RWPE1 (cell line): ENCODE data around the gene KRT222.

Source experiments
- CTCF ChIA-PET: fragments of 350-600 bp; sonication (Branson Sonifier 250); formaldehyde crosslinking; extraction: SDS; loops from one replicate; lab custom pipeline; 2021; lab: Yijun Ruan, JAX
- POLR2A ChIA-PET: fragments of 400-600 bp; formaldehyde crosslinking; extraction: SDS; loops from one replicate; lab custom pipeline; 2020; ENCODE audit warnings: antibody characterized with exemption; ENCODE audit not compliant: low non-redundant PET; lab: Yijun Ruan, JAX
- DNase-seq: peaks from one replicate; pipeline ENCODE4 v3.0.0; 2012; ENCODE audit warnings: low spot score
- H3K27ac ChIP-seq: fragments of 450-650 bp; 2 replicates; pipeline ENCODE4 v1.5.1; 2017
- CTCF ChIP-seq: fragments of 450-650 bp; conservative IDR thresholded peaks from 2 replicates; pipeline ENCODE4 v1.5.1; 2017; ENCODE audit warnings: low read depth, mild to moderate bottlenecking

The KRT222 gene

GRCh38 chr17:40687106-40687505 is 22.1 kb upstream of the KRT222 start:
- POLR2A ChIA-PET, result no interaction called here

GRCh38 chr17:40686192-40686591 is 21.2 kb upstream of the KRT222 start:
- CTCF ChIA-PET, result no interaction called here
- no peak for DNase-seq
- POLR2A ChIA-PET, result no interaction called here
- no peak for TF ChIP-seq CTCF
- no peak overlapping the region for H3K27ac ChIP-seq

More at GRCh38 chr17:40687106-40687505, 22.1 kb upstream of the KRT222 start:
- CTCF ChIA-PET, result no interaction called here
- no peak for DNase-seq
- TF ChIP-seq CTCF, result no peak
- H3K27ac ChIP-seq, result no peak overlapping the region

GRCh38 chr17:40680998-40681397 is 16.0 kb upstream of the KRT222 start:
- ChIA-PET POLR2A (interaction anchor here (0.6 kb wide), 1 partner anchor 589 kb away, joined by 5 read pairs; no protein-coding TSS in a partner anchor), CTCF (interaction anchor here (0.5 kb wide), 1 partner anchor 981 kb away, joined by 5 read pairs; no protein-coding TSS in a partner anchor)
- DNase-seq, result no peak
- H3K27ac ChIP-seq, result no peak overlapping the region
- no peak for TF ChIP-seq CTCF

- ChIA-PET CTCF (interaction anchor here (0.7 kb wide), 2 partner anchors 132 to 307 kb away, joined by 3 to 4 read pairs; no protein-coding TSS in a partner anchor), POLR2A (no interaction called here)
- no peak overlapping the region for H3K27ac ChIP-seq
- TF ChIP-seq CTCF, result no peak
- no peak for DNase-seq
These were observed 14.5 kb upstream of the KRT222 start for GRCh38 chr17:40679523-40679907.

GRCh38 chr17:40678902-40679522 is 14.0 kb upstream of the KRT222 start:
- CTCF ChIA-PET, result interaction anchor here (0.7 kb wide), 2 partner anchors 133 to 306 kb away, joined by 3 to 4 read pairs; no protein-coding TSS in a partner anchor
- no peak overlapping the region for H3K27ac ChIP-seq
- POLR2A ChIA-PET, result no interaction called here
- TF ChIP-seq CTCF, result no peak
- no peak for DNase-seq

- CTCF ChIA-PET, result interaction anchor here (0.6 to 0.7 kb wide), 2 partner anchors 25 to 343 kb away, joined by 3 to 5 read pairs; no protein-coding TSS in a partner anchor
- no peak for TF ChIP-seq CTCF
- POLR2A ChIA-PET, result no interaction called here
- DNase-seq, result no peak
- H3K27ac ChIP-seq, result no peak overlapping the region
These were observed 10.9 kb upstream of the KRT222 start for GRCh38 chr17:40675905-40676304.
